Osteoblast (primary cell): ENCODE results near the gene SDHA. TPM values are rescaled to one million over a fixed set of nuclear protein-coding genes. Genes with fewer than 3 reads are reported as not detected.

Experiments
- DNase-seq: peaks from one replicate; pipeline ENCODE4 v3.0.0; 2011; ENCODE audit warnings: low spot score, mixed read lengths; ENCODE audit not compliant: insufficient read length; ENCODE audit errors: missing footprints
- H2AFZ ChIP-seq: 2 replicates; pipeline ENCODE4 v1.6.0; 2011; ENCODE audit warnings: mild to moderate bottlenecking, low read length
- H3K27ac ChIP-seq: 2 replicates; pipeline ENCODE4 v1.5.1; 2011; ENCODE audit warnings: mild to moderate bottlenecking, low read depth, low read length, moderate library complexity
- H3K27me3 ChIP-seq: 2 replicates; pipeline ENCODE4 v1.6.0; 2012; ENCODE audit warnings: mild to moderate bottlenecking, control low read depth, inconsistent platforms, low read length, moderate library complexity; ENCODE audit not compliant: insufficient read depth
- H3K36me3 ChIP-seq: 2 replicates; pipeline ENCODE4 v1.5.1; 2011; ENCODE audit warnings: mild to moderate bottlenecking, low read length, control low read depth, moderate library complexity; ENCODE audit not compliant: insufficient read depth
- H3K4me1 ChIP-seq: 2 replicates; pipeline ENCODE4 v1.5.1; 2011; ENCODE audit warnings: mild to moderate bottlenecking, low read length, control low read depth, moderate library complexity; ENCODE audit not compliant: insufficient read depth
- H3K4me2 ChIP-seq: 2 replicates; pipeline ENCODE4 v1.6.0; 2011; ENCODE audit warnings: mild to moderate bottlenecking, low read length; ENCODE audit not compliant: insufficient read depth
- H3K4me3 ChIP-seq: fragments of 200-600 bp; sonication (generic); 3 replicates; pipeline ENCODE4 v1.5.1; 2012; ENCODE audit warnings: mild to moderate bottlenecking, low read length, inconsistent platforms; ENCODE audit not compliant: insufficient read depth
- H3K79me2 ChIP-seq: 2 replicates; pipeline ENCODE4 v1.6.0; 2012; ENCODE audit warnings: mild to moderate bottlenecking, low read length, control low read depth, inconsistent platforms; ENCODE audit not compliant: insufficient read depth
- H3K9me3 ChIP-seq: 2 replicates; pipeline ENCODE4 v1.5.1; 2011; ENCODE audit warnings: low read depth, low read length, control low read depth
- H4K20me1 ChIP-seq: 2 replicates; pipeline ENCODE4 v1.6.0; 2012; ENCODE audit warnings: mild to moderate bottlenecking, low read length, control low read depth; ENCODE audit not compliant: insufficient read depth
- total RNA-seq: library from RNA; depleted of rRNA; stranded (reverse); fragments of >200 nt; gene quantifications from 2 replicates; pipeline ENCODE4 v1.2.3, GENCODE V29; 2012
- TF ChIP-seq, protein P1 (sequence below): IDR thresholded peaks from 2 replicates; pipeline ENCODE4 v1.5.1; 2011; ENCODE audit warnings: mild to moderate bottlenecking, low read depth, low read length, moderate library complexity; ENCODE audit errors: extremely low read depth

The SDHA gene
- total RNA-seq, 1 donor: 83.6 TPM

DNA sequence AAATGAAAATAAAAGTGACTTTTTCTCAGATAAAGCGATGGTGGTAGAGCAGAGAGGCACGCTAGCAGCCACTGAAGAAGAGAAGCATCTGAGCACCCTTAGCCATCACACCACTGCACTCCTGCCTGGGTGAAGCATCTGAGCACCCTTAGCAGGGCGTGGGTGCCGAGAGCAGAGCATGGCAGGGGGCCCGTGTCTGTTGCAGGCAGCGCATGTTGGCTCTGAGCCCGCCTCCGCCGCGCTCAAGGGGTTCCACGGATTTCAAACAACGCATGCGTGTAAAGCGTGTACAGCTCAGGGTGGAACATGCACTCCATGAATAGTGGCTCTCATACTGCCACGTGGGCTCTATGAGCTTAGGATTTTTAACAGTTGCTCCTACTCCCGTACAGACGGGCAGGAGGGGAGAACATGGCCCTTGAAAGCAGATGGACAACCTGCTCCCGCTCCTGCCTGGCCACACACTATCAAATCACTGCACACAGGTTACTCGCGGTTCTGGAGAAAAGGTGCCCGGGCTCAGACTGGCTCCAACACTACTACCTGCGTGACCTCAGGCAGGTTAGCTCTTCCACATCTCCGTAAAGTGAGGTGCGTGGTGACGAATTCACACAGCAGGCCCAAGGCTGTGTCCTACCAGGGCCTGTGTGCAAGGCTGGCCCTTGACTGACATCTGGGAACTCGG, 14.7 kb upstream of the SDHA start:
- H3K36me3 ChIP-seq: peaks cover 21% of the 10 kb centered on the region
- no peaks in the 10 kb centered on the region for H3K9me3 ChIP-seq
- no peak overlapping the region for H3K4me3 ChIP-seq
- H3K27me3 ChIP-seq: no peaks in the 10 kb centered on the region
- H3K79me2 ChIP-seq: peaks cover 38% of the 10 kb centered on the region
- no peak overlapping the region for H3K27ac ChIP-seq
- TF ChIP-seq, protein P1, sequence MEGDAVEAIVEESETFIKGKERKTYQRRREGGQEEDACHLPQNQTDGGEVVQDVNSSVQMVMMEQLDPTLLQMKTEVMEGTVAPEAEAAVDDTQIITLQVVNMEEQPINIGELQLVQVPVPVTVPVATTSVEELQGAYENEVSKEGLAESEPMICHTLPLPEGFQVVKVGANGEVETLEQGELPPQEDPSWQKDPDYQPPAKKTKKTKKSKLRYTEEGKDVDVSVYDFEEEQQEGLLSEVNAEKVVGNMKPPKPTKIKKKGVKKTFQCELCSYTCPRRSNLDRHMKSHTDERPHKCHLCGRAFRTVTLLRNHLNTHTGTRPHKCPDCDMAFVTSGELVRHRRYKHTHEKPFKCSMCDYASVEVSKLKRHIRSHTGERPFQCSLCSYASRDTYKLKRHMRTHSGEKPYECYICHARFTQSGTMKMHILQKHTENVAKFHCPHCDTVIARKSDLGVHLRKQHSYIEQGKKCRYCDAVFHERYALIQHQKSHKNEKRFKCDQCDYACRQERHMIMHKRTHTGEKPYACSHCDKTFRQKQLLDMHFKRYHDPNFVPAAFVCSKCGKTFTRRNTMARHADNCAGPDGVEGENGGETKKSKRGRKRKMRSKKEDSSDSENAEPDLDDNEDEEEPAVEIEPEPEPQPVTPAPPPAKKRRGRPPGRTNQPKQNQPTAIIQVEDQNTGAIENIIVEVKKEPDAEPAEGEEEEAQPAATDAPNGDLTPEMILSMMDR: no peak
- DNase-seq: peak; percentile 74
- peaks cover 40% of the 10 kb centered on the region for H4K20me1 ChIP-seq
- peaks cover 3% of the 10 kb centered on the region for H3K4me1 ChIP-seq
- H3K4me2 ChIP-seq: no peak overlapping the region
- no peak overlapping the region for H2AFZ ChIP-seq

DNA sequence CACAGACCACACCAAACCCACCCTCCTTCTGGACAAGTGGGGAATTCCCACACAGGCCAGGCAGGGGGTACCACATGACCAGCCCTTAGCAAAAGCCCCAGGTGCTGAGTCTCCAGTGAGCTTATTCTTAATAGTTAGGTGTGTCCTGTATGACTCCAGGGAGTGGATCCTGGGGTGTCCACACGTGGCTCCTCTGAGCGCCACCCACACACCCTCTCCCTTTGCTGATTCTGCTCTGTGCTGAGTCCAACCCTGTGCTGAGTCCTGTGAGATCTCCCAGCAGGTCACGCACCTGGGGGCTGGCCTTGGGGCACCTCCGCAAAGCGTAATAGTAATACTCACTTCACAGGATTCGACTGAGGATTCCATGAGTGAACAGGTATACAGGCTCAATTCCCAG, 14.1 kb upstream of the SDHA start:
- Histone ChIP-seq H3K79me2 (peaks cover 44% of the 10 kb centered on the region), H3K4me2 (no peak overlapping the region), H3K4me1 (peaks cover 3% of the 10 kb centered on the region), H3K36me3 (peaks cover 21% of the 10 kb centered on the region), H3K4me3 (no peak overlapping the region), H3K27me3 (no peaks in the 10 kb centered on the region), H4K20me1 (peaks cover 44% of the 10 kb centered on the region), H3K27ac (no peak overlapping the region), H2AFZ (no peak overlapping the region), H3K9me3 (no peaks in the 10 kb centered on the region)
- TF ChIP-seq, protein P1: no peak
- DNase-seq: peak; percentile 53

DNA sequence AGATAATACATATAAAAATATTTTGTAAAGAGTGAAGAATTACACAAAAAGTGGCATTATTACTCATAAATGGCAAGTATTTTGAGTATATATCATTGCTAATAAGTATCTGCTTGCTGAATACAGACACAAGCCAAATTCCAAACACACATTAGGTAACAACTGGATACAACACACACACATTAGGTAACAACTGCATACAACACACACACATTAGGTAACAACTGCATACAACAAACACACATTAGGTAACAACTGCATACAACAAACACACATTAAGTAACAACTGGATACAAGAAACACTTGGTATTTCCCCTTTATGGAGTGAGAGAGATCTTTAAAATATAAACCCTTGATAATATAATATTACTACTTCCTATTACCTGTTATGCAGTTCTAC, 13.7 kb upstream of the SDHA start:
- Histone ChIP-seq H3K4me3 (no peak overlapping the region), H3K4me1 (peaks cover 3% of the 10 kb centered on the region), H3K27ac (no peak overlapping the region), H3K4me2 (no peak overlapping the region), H3K36me3 (peaks cover 21% of the 10 kb centered on the region), H4K20me1 (peaks cover 45% of the 10 kb centered on the region), H3K9me3 (no peaks in the 10 kb centered on the region), H2AFZ (no peak overlapping the region), H3K27me3 (no peaks in the 10 kb centered on the region), H3K79me2 (peaks cover 44% of the 10 kb centered on the region)
- TF ChIP-seq, protein P1: no peak
- no peak for DNase-seq

DNA sequence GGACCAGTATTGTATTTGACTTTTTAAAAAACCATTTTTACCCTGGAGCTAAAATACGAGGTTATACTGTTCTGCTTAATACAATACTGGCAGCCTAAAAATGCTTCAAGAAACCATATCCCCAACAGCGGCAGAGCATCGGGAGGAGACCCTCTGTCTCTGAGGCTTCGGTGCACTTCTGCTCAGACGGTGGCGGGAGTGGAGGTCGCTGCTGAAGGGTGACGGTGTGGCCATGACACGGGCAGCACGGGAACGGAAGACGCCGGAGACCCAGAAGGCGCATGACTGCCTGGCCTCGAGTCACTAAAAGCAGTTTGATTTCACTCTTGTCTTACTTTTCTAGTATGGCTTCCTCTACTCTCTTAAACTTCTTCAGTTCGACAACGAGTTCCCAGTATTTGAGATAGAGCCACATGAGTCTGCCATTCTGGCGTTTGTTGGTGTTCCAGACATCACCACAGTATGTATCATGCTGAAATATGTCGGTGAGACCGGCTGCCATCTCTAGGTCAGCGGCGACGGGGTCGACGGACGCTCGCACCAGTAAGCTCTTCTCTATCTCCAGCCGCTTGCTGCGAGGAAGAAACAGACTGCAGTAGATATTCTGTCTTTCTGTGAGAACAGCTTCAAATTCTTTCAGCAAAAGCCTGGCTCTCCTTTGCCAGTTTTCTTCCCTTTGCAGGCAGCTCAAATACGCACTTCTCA, 13.0 kb upstream of the SDHA start:
- H4K20me1 ChIP-seq: peaks cover 51% of the 10 kb centered on the region
- DNase-seq: peak; percentile 60

More for the DNA sequence above, 13.0 kb upstream of the SDHA start:
- H3K79me2 ChIP-seq: peaks cover 51% of the 10 kb centered on the region
- no peak overlapping the region for H3K4me2 ChIP-seq
- H3K27me3 ChIP-seq: no peaks in the 10 kb centered on the region
- H3K27ac ChIP-seq: no peak overlapping the region
- H3K4me3 ChIP-seq: no peak overlapping the region
- no peak overlapping the region for H2AFZ ChIP-seq
- H3K4me1 ChIP-seq: peaks cover 3% of the 10 kb centered on the region
- no peaks in the 10 kb centered on the region for H3K9me3 ChIP-seq
- TF ChIP-seq, protein P1: no peak
- peaks cover 21% of the 10 kb centered on the region for H3K36me3 ChIP-seq
